HuH-7 (cell line): Measurements from ENCODE around the gene PRDM16.

ENCODE experiments used
- DNase-seq: peaks from one replicate; pipeline ENCODE4 v3.0.0; 2011; ENCODE audit warnings: low spot score

PRDM16 gene

DNA sequence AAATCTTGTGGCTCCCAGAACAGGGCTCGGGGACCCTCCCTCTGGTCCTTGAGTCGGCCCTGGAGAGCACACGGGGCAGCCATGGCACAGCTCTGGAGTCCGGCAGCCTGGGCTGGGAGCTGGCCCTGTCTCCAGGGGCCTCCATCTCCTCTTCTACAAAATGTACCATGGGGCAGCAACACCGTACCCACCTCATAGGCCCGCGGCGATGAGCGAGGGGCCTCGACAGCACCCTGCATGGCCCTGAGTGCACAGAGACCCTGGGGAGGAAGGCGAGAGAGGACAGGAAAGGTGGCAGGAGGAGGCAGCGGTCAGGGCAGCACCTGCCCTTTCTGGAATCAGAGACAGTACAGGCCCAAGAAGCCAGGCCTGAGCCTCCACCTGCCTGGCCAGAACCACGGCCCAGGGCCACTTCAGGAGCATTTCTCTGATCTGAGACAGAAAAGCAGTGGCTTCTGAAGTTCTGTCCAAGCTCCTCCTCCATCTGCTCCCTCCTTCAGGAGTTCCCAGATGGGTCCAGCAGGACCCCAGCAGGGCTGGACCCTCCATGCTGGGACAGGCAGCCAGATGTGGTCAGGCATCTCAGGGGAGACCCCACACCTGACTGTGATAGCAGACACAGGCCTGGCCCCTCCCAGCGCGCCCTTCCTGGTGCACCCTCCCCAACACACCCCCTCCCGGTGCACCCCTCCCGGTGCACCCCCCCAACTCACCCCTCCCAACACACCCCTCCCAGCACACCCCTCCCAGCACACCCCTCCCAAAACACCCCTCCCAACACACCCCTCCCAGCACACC is 309.6 kb downstream of the PRDM16 start:
- no peak for DNase-seq

DNA sequence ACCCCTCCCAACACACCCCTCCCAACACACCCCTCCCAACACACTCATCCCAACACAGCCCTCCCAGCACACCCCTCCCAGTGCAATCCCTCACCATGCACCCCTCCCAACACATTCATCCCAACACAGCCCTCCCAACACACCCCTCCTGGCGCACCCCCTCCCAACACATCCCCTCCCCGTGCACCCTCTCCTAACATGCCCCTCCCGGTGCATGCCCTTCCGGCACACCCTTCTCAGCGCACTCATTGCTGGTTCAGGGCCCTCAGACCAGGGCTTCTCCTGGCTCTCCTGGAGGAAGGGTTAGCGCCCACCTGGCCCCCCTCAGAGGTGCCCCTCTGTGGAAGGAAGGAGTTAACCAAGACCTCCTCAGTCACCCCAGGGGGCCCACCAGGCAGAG is 310.9 kb downstream of the PRDM16 start:
- no peak for DNase-seq

DNA sequence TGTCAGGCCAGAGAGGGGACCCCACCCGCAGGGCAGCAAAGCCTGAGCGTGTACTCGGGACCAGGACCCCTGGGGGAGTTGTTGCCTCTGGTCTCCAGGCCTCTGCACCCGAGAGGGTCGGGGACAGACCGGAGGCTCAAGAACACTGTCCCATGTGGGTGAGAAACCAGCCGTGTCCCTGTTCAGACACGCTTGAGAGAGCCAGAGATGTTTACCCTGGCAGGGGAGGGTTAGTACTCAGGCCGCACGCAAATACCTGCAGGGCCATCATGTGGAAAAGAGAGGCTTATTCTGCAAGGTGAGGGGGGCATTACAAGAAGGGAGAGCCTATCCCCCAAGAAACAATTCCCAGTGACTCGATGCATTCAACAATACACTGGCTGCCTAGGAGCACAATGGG is 311.5 kb downstream of the PRDM16 start:
- DNase-seq, result no peak

- no peak for DNase-seq
Measured at GRCh38 chr1:3381901-3382300, 312.9 kb downstream of the PRDM16 start.

DNA sequence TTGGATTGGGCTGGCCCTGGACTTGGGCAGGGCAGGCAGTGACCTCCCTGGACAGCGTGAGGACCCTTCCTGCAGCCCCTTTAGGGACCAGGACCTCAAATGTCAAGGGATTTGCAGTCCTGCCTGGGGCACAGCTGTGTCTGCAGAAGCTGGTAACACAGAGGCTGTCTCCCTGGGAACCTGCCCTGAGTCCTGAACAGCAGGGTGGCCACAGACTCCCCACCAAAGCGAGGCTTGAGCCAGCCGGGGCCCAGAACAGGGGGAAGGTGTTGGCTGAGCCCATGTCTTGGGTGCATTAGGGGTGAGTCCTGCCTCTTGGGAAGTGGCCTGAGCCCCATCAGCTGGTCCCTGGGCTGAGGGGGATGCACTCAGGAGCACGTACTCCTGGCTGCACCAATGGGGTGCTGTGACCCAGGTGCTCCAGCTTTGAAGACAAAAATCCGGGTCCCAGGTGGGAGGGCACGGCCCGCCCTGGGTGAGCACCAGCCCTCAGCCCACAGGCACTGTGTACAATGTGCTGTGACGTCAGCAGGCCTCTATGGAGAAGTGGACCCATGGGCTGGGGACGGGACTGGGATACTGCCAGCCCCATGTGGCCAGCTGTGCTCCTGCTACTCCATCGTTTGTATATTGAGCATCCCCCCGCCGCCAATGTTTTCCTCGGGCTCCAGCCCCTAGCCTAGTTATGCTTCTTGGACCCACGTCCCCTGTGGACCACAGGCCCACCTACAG is 313.5 kb downstream of the PRDM16 start:
- no peak for DNase-seq

GRCh38 chr1:3383679-3384078 is 314.7 kb downstream of the PRDM16 start:
- no peak for DNase-seq

DNA sequence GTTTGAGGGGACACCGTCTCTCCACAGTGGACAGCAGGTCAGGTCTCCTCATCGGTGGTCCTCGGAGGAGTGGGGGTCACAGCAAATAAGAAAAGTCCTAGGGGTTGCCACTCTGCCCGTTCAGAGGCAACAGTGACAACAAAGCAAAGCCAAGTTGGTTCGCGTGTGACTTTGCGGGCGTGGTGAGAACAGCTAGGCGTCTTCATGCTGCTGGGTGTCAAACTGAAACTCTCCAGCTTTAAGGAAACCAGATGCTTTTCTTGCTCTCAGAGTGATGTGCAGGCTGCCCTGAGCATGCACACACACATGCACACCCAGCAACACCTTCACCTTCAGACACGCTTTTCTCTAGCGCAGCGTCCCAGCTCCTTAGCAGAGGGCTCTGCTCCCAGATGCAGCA is 315.4 kb downstream of the PRDM16 start:
- no peak for DNase-seq

DNA sequence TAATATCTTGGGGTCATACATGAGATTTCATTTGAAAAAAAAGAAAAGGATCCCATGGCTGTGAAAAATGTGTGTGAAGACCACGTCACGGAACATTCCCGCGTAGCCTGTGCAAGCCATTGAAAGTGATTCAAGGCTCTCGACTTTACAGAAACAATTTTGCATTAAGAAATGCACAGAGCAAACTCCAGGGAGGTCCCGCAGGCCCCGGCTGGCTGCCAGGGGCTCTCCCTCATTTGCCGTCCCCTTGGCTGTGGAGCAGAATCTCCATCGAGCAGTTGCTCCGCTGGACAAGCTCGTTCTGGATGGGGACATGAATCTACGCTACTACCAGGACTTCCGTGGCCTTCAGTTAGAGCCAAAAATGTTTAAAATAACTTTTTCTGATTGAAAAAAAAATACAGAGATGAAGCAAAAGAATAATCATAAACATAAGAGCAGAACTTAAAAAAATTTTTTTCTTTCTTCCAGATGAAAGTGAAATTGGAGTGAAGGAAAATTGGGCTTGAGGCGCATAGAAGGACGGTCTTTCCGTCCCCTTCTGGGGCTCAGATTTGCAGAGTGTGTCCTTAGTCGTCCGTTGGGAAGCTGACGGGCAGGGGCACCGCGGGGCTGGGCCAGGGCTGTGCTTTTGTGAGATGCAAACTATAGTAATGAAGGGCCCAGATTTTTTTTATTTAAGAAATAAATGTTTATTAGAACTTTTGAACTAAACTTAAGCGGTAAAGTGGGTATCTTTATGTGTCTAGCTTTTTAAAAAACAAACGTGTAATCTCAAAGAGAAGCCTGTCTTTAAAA is 317.4 kb downstream of the PRDM16 start:
- DNase-seq, result no peak

- DNase-seq, result no peak
Measured at GRCh38 chr1:3387401-3387800, 318.4 kb downstream of the PRDM16 start.

DNA sequence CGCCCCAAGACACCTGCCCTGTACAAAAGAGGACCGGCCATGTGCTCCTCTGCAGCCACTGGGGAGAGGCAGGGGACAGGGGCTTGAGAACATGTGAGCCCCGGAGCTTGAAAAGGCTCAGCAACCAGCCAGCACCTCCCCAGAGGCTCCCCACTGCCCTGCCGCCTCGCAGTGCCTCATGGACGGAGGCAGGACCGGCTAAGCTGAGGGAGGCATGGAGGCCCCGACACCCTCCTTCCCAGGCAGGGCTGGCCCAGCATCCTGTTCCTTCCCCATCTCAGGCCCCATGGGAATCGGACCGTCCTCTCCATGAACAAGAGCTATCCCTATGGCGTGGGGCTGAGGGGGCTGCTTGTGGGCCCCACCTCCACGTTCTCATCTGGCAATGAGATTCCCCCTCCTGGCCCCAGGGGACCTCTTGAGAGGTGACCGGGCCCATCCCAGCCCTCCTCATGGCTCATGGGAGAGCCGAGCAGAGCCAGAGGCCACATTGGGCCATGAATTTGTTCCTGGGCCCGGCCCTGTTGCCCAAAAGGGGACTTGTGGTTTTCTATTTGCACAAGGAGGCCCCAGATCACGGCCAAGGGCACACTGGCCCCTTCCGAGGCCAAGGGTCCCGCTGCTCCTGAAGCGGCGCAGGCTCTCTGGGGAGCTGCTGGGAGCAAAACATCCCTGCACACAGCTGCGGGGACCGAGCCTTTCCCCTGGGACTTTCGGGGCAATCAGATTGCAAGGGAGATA is 320.3 kb downstream of the PRDM16 start:
- peak; percentile 47 for DNase-seq

- no peak for DNase-seq
Measured at GRCh38 chr1:3390291-3390690, 321.3 kb downstream of the PRDM16 start.

DNA sequence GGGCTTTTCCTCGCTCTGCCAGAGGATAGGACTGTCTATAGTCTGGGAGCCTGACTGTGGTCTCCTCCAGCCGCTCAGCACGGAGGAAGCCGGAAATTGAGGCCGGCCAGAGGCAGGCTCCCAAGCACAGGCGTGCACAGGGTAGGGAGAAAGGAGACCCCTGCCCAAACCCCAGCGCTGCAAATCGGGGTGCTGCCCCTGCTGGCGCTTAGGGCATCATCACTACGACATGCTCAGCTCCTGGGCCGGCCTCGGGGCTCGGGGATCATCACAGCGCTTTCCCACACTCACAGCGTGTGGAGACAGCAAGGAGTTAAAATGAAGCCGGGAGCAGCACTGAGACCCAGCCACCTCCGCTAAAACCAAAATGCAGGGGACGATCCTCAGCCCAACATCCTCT is 322.7 kb downstream of the PRDM16 start:
- DNase-seq, result no peak

- DNase-seq, result peak; percentile 84
Measured at GRCh38 chr1:3393024-3393986, 324.3 kb downstream of the PRDM16 start.

GRCh38 chr1:3393987-3394920 is 325.3 kb downstream of the PRDM16 start:
- DNase-seq, result no peak

- DNase-seq, result no peak
Measured at GRCh38 chr1:3396411-3396810, 327.4 kb downstream of the PRDM16 start.

DNA sequence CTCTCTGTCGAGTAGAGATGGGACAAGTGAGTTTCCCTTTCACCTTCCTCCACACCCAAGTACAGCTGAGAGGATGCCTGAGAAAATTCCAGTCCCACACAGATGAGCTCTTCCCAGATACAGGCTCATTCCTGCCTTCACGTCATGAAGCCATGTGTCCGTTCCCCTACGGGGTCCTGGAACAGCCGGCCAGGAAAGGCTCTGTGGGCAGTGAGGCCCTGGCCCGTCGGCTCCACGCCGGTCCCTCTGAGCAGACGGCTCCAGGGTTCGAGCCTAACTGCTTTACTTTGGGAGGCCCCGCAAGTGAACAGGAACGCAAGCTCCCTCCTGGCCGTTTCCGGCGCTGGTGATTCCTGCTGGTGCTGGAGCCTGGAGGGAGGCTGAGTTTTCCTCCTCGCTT is 328.3 kb downstream of the PRDM16 start:
- DNase-seq, result no peak

- no peak for DNase-seq
Measured at GRCh38 chr1:3398396-3399140, 329.6 kb downstream of the PRDM16 start.

DNA sequence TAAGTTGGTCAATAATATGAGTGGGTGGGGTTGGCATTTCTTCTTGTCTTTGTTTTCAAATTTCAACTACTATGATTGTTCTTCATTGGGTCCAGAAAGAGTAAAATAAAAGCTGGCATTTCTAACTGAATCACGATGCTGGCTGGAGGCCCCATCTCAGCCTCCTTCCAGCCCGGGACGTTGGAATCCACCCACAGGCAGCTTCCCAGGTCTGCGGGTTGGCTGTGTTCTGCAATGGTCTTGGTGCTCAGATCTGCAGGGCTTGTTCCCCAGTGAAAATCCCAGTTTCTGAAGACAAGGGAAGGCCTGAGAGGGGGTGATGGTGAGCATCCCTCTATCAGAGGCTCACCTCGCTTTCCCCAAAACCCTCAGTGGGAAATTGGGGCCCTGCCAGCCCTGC is 330.7 kb downstream of the PRDM16 start:
- DNase-seq, result no peak
